IMR-90 (cell line): ENCODE results near the gene OAS3.

ENCODE experiments used
- POLR2A ChIP-seq: IDR thresholded peaks from 2 replicates; pipeline ENCODE4 v1.6.1; 2012; ENCODE audit warnings: mild to moderate bottlenecking, low read depth, low read length
- RCOR1 ChIP-seq: IDR thresholded peaks from 2 replicates; pipeline ENCODE4 v1.6.1; 2012; ENCODE audit warnings: mild to moderate bottlenecking, low read length, improper control_type of control experiment; ENCODE audit not compliant: insufficient replicate concordance
- TF ChIP-seq, protein P1 (sequence below): fragments of 150-350 bp; IDR thresholded peaks from 2 replicates; pipeline ENCODE4 v1.6.1; 2017; ENCODE audit warnings: mild to moderate bottlenecking, antibody characterized with exemption, low read length, low read depth
- TF ChIP-seq, protein P2 (sequence below): conservative IDR thresholded peaks from 2 replicates; pipeline ENCODE4 v1.5.1; 2012; ENCODE audit warnings: mild to moderate bottlenecking, low read depth, low read length, improper control_type of control experiment

- TF ChIP-seq, protein P1, sequence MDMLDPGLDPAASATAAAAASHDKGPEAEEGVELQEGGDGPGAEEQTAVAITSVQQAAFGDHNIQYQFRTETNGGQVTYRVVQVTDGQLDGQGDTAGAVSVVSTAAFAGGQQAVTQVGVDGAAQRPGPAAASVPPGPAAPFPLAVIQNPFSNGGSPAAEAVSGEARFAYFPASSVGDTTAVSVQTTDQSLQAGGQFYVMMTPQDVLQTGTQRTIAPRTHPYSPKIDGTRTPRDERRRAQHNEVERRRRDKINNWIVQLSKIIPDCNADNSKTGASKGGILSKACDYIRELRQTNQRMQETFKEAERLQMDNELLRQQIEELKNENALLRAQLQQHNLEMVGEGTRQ = no peak
- no peak for TF ChIP-seq RCOR1
- no peak for TF ChIP-seq POLR2A
- TF ChIP-seq, protein P2, sequence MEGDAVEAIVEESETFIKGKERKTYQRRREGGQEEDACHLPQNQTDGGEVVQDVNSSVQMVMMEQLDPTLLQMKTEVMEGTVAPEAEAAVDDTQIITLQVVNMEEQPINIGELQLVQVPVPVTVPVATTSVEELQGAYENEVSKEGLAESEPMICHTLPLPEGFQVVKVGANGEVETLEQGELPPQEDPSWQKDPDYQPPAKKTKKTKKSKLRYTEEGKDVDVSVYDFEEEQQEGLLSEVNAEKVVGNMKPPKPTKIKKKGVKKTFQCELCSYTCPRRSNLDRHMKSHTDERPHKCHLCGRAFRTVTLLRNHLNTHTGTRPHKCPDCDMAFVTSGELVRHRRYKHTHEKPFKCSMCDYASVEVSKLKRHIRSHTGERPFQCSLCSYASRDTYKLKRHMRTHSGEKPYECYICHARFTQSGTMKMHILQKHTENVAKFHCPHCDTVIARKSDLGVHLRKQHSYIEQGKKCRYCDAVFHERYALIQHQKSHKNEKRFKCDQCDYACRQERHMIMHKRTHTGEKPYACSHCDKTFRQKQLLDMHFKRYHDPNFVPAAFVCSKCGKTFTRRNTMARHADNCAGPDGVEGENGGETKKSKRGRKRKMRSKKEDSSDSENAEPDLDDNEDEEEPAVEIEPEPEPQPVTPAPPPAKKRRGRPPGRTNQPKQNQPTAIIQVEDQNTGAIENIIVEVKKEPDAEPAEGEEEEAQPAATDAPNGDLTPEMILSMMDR = no peak
These were observed 31.5 kb downstream of the OAS3 start for GRCh38 chr12:112969547-112970306.
